ENCODE measurements around the gene PHF23. TPM values are rescaled to one million over a fixed set of nuclear protein-coding genes. Genes with fewer than 3 reads are reported as not detected.

Gene PHF23
- total and polyA plus RNA-seq, 9 of the 15 experiments (the other 6 are each of a cell fraction or from before 2014, with no cell fraction given): 7.4 to 87.5 (median 33.7) TPM

DNA sequence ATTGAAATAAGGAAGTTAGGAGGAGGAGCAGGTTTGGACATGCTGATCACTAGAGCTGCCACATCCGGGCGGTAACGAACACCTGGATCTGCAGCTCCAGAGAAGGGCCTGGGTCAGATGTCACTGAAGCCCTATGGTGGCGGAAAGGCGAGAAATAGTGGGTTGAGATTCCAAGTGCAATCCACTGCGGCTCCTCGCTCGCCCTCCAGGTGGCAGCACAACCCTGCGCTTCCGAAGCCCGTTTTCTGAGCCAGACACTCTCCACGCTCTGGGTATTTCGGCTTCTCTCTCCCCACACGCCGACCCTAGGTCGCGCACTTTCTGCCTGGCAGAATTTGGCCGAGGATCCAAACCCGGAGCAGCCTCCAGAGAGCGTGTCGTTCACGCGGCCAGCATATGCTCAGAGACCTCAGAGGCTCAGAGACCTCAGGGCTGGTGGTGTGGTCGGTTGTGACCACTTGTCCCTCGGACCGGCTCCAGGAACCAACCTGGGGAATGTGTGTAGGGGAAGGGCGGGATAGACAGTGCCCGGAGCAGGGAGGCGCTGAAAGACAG lies 41.3 kb upstream of the PHF23 start (continued):
- TF ChIP-seq, protein P1, sequence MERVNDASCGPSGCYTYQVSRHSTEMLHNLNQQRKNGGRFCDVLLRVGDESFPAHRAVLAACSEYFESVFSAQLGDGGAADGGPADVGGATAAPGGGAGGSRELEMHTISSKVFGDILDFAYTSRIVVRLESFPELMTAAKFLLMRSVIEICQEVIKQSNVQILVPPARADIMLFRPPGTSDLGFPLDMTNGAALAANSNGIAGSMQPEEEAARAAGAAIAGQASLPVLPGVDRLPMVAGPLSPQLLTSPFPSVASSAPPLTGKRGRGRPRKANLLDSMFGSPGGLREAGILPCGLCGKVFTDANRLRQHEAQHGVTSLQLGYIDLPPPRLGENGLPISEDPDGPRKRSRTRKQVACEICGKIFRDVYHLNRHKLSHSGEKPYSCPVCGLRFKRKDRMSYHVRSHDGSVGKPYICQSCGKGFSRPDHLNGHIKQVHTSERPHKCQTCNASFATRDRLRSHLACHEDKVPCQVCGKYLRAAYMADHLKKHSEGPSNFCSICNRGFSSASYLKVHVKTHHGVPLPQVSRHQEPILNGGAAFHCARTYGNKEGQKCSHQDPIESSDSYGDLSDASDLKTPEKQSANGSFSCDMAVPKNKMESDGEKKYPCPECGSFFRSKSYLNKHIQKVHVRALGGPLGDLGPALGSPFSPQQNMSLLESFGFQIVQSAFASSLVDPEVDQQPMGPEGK (CRISPR knock-in tag; IDR thresholded peaks at IDR 0.05; ENCODE audit: borderline replicate concordance): no peak
- TF ChIP-seq ETV5 (CRISPR knock-in tag; IDR thresholded peaks at IDR 0.05; ENCODE audit: low read depth): 0 out of 2 replicates have a peak, but pooled peaks have one; percentile 39
- no peak for TF ChIP-seq FOS (IDR thresholded peaks at IDR 0.05; ENCODE audit: extremely low read depth, insufficient read length)
- TF ChIP-seq, protein P2, sequence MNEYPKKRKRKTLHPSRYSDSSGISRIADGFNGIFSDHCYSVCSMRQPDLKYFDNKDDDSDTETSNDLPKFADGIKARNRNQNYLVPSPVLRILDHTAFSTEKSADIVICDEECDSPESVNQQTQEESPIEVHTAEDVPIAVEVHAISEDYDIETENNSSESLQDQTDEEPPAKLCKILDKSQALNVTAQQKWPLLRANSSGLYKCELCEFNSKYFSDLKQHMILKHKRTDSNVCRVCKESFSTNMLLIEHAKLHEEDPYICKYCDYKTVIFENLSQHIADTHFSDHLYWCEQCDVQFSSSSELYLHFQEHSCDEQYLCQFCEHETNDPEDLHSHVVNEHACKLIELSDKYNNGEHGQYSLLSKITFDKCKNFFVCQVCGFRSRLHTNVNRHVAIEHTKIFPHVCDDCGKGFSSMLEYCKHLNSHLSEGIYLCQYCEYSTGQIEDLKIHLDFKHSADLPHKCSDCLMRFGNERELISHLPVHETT (CRISPR knock-in tag; conservative IDR thresholded peaks at IDR 0.05 in 1 of 2, IDR thresholded peaks at IDR 0.05 in 1 of 2): peak in 1 of 2 experiments; percentile 30; a peak in 1 of 4 replicates
- peak; percentile 87; the same call in 1 of the 2 replicates for TF ChIP-seq LCOR (CRISPR knock-in tag; IDR thresholded peaks at IDR 0.05)
- TF ChIP-seq NR2C1 (IDR thresholded peaks at IDR 0.05): peak; percentile 35; the same call in 1 of the 2 replicates
- TF ChIP-seq NR2C1 (tag; IDR thresholded peaks at IDR 0.05): no peak
- TF ChIP-seq ZNF583 (CRISPR knock-in tag; IDR thresholded peaks at IDR 0.05): no peak
- peak; percentile 37; the same call in 1 of the 2 replicates for TF ChIP-seq CBFB (CRISPR knock-in tag; IDR thresholded peaks at IDR 0.05)
- TF ChIP-seq ZNF354B (CRISPR knock-in tag; IDR thresholded peaks at IDR 0.05): no peak
- no peak; a peak in 1 of 4 replicates for TF ChIP-seq HDAC1 (IDR thresholded peaks at IDR 0.05)
- TF ChIP-seq, protein P3, sequence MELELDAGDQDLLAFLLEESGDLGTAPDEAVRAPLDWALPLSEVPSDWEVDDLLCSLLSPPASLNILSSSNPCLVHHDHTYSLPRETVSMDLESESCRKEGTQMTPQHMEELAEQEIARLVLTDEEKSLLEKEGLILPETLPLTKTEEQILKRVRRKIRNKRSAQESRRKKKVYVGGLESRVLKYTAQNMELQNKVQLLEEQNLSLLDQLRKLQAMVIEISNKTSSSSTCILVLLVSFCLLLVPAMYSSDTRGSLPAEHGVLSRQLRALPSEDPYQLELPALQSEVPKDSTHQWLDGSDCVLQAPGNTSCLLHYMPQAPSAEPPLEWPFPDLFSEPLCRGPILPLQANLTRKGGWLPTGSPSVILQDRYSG (tag; conservative IDR thresholded peaks at IDR 0.05; ENCODE audit: low read depth): no peak
- TF ChIP-seq, protein P4, sequence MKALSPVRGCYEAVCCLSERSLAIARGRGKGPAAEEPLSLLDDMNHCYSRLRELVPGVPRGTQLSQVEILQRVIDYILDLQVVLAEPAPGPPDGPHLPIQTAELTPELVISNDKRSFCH (CRISPR knock-in tag; IDR thresholded peaks at IDR 0.05): no peak
- TF ChIP-seq, protein P4 (tag; IDR thresholded peaks at IDR 0.05): 0 out of 2 replicates have a peak, but pooled peaks have one; percentile 27
- TF ChIP-seq MED1 (CRISPR knock-in tag; IDR thresholded peaks at IDR 0.05; ENCODE audit: borderline replicate concordance): no peak
- peak; percentile 25 for TF ChIP-seq TAF1 (IDR thresholded peaks at IDR 0.05; ENCODE audit: control insufficient read depth, extremely low read depth, insufficient read depth, low read length, severe bottlenecking)

All from K562 (cell line).